Endothelial cell of umbilical vein (primary cell): ENCODE results near the gene SH3RF3. TPM values are rescaled to one million over a fixed set of nuclear protein-coding genes. Genes with fewer than 3 reads are reported as not detected.

ENCODE experiments used
- BruUV-seq: library from RNA; stranded (reverse); fragments of 400-500 nt; replicated peaks from 2 replicates; lab custom pipeline; 2021; lab: Mats Ljungman, UMichigan
- CTCF ChIA-PET: fragments of 300-600, 350-600 bp; sonication (Branson Sonifier 250); formaldehyde crosslinking; loops from one replicate; lab custom pipeline; 2021; ENCODE audit warnings: antibody characterized with exemption, inconsistent platforms; lab: Charles Lee
- POLR2A ChIA-PET: fragments of 300-600, 350-600 bp; sonication (Branson Sonifier 250); formaldehyde crosslinking; loops from one replicate; lab custom pipeline; 2021; ENCODE audit warnings: antibody characterized with exemption, inconsistent platforms; lab: Charles Lee
- DNase-seq: peaks from one replicate; pipeline ENCODE4 v3.0.0-alpha.2; 2011; ENCODE audit warnings: low read depth, low spot score
- FAIRE-seq: peaks from 2 replicates; lab custom pipeline; 2011; peaks lifted over from hg19 to GRCh38; lab: Jason Lieb, UNC
- H2AFZ ChIP-seq: 2 replicates; pipeline ENCODE4 v1.6.0; 2012; ENCODE audit warnings: low read depth, low read length, control low read depth, inconsistent platforms
- H3K27ac ChIP-seq: 2 replicates; pipeline ENCODE4 v1.5.1; 2011; ENCODE audit warnings: low read depth, mild to moderate bottlenecking, control low read depth, low read length, moderate library complexity; ENCODE audit not compliant: insufficient read depth
- H3K27me3 ChIP-seq, 2 experiments: 2 replicates each; pipeline versions ENCODE4 v1.6.0 to v1.6.1; 2011; ENCODE audit warnings: low read length in 2 of 2, mixed read lengths in 1 of 2; ENCODE audit not compliant: control insufficient read depth in 2 of 2, insufficient read depth in 2 of 2
- H3K36me3 ChIP-seq, 2 experiments: 2 replicates in 1 of 2; 3 replicates in 1 of 2; pipeline ENCODE4 v1.5.1; 2011; ENCODE audit warnings: low read length in 2 of 2, mild to moderate bottlenecking in 1 of 2, moderate library complexity in 1 of 2; ENCODE audit not compliant: control insufficient read depth in 2 of 2, insufficient read depth in 2 of 2; ENCODE audit errors: extremely low read depth in 1 of 2
- H3K4me1 ChIP-seq: 3 replicates; pipeline ENCODE4 v1.5.1; 2011; ENCODE audit warnings: mild to moderate bottlenecking, low read length; ENCODE audit not compliant: control insufficient read depth, insufficient read depth; ENCODE audit errors: extremely low read depth
- H3K4me2 ChIP-seq: 2 replicates; pipeline ENCODE4 v1.6.1; 2011; ENCODE audit warnings: low read length, control low read depth, mixed read lengths; ENCODE audit not compliant: insufficient read depth
- H3K4me3 ChIP-seq, 3 experiments: fragments of 200-600 bp in 1 of 3; sonication (generic), shearing (Covaris generic) in 1 of 3; replicated peaks in 1 of 3; 2 replicates each; pipeline ENCODE4 v1.5.1; 2011 to 2016; ENCODE audit warnings: control low read depth in 3 of 3, low read length in 3 of 3, mild to moderate bottlenecking in 2 of 3, inconsistent platforms in 1 of 3, low read depth in 1 of 3, moderate library complexity in 1 of 3; ENCODE audit not compliant: insufficient read depth in 1 of 3
- H3K79me2 ChIP-seq: 2 replicates; pipeline ENCODE4 v1.6.0; 2012; ENCODE audit warnings: low read length, inconsistent platforms; ENCODE audit not compliant: control insufficient read depth, insufficient read depth
- H3K9ac ChIP-seq: replicated peaks from 2 replicates; pipeline ENCODE3; 2011; ENCODE audit warnings: low read length, control low read depth; ENCODE audit not compliant: insufficient read depth; ENCODE audit errors: extremely low read depth
- H3K9me1 ChIP-seq: replicated peaks from 3 replicates; pipeline ENCODE4 v1.6.0; 2011; ENCODE audit warnings: mild to moderate bottlenecking, low read length; ENCODE audit not compliant: control insufficient read depth, insufficient read depth; ENCODE audit errors: extremely low read depth
- H3K9me3 ChIP-seq: replicated peaks from 2 replicates; pipeline ENCODE4 v1.5.1; 2012; ENCODE audit warnings: low read length, inconsistent platforms; ENCODE audit not compliant: control insufficient read depth, insufficient read depth
- H4K20me1 ChIP-seq: replicated peaks from 2 replicates; pipeline ENCODE3; 2011; ENCODE audit warnings: mild to moderate bottlenecking, low read length; ENCODE audit not compliant: control insufficient read depth, insufficient read depth; ENCODE audit errors: extremely low read depth
- CTCF ChIP-seq, 2 donors: IDR thresholded peaks; 1 replicate in 1 of 2; 2 replicates in 1 of 2; pipeline ENCODE4 v1.5.1; 2011; ENCODE audit warnings: low read length in 2 of 2, mild to moderate bottlenecking in 2 of 2, moderate library complexity in 2 of 2, control low read depth in 1 of 2, inconsistent platforms in 1 of 2, low read depth in 1 of 2; ENCODE audit not compliant: insufficient read depth in 1 of 2; ENCODE audit errors: extremely low read depth in 1 of 2
- EZH2 ChIP-seq: IDR thresholded peaks from 2 replicates; pipeline ENCODE4 v1.6.1; 2012; ENCODE audit warnings: borderline replicate concordance, low read depth, mild to moderate bottlenecking, moderate library complexity, low read length, inconsistent platforms; ENCODE audit not compliant: severe bottlenecking
- FOS ChIP-seq: IDR thresholded peaks from 2 replicates; pipeline ENCODE4 v1.6.1; 2011; ENCODE audit warnings: mild to moderate bottlenecking, low read length, moderate library complexity, borderline replicate concordance; ENCODE audit not compliant: insufficient read depth
- GATA2 ChIP-seq: IDR thresholded peaks from 2 replicates; pipeline ENCODE4 v1.7.0; 2011; ENCODE audit warnings: low read depth, mild to moderate bottlenecking, moderate library complexity, mixed read lengths, low read length; ENCODE audit not compliant: insufficient read length, insufficient read depth
- JUN ChIP-seq: IDR thresholded peaks from 2 replicates; pipeline ENCODE4 v1.6.1; 2011; ENCODE audit warnings: borderline replicate concordance, low read depth; ENCODE audit not compliant: insufficient read length, insufficient read depth
- MAX ChIP-seq: IDR thresholded peaks from 2 replicates; pipeline ENCODE4 v1.6.1; 2011; ENCODE audit not compliant: insufficient read depth, insufficient read length
- MYC ChIP-seq: IDR thresholded peaks from one replicate; pipeline ENCODE4 v1.6.1; 2011; ENCODE audit warnings: mild to moderate bottlenecking, low read depth, low read length
- POLR2A ChIP-seq: IDR thresholded peaks from 2 replicates; pipeline ENCODE4 v1.6.1; 2012; ENCODE audit warnings: low read depth, mild to moderate bottlenecking, control low read depth, low read length
- POLR2AphosphoS5 ChIP-seq: IDR thresholded peaks from 2 replicates; pipeline ENCODE4 v1.6.1; 2012; ENCODE audit warnings: low read depth, mild to moderate bottlenecking, control low read depth, low read length, moderate library complexity; ENCODE audit not compliant: insufficient read depth
- dilution Hi-C: fragments of 300-500 bp; cut with MboI; formaldehyde crosslinking; loops from one replicate; pipeline ENCODE4 v1.15.0; 2019; ENCODE audit warnings: low sequenced_read_pairs; ENCODE audit not compliant: extremely low pct_ligation_motif_present
- intact Hi-C: fragments of 100-400 bp; cut with micrococcal nuclease; formaldehyde crosslinking; loops from one replicate; pipeline ENCODE4 v1.10.0; 2022
- polyA plus RNA-seq, 4 experiments: library from polyadenylated mRNA; depleted of rRNA in 3 of 4; stranded (reverse) in 3 of 4; unstranded in 1 of 4; fragments of >200 nt; gene quantifications; 2 replicates each; pipeline versions ENCODE4 v1.2.1 to v1.2.3, GENCODE V29; 2011 to 2012; ENCODE audit warnings: missing spikeins in 1 of 4
- total RNA-seq: library from RNA; stranded (reverse); gene quantifications from 2 replicates; pipeline ENCODE4 v1.2.3, GENCODE V29; 2021

SH3RF3 gene
- total and polyA plus RNA-seq, 2 donors (not counting 3 experiments of a cell fraction or from before 2014, with no cell fraction given), result 3.8 to 14.7 TPM

DNA sequence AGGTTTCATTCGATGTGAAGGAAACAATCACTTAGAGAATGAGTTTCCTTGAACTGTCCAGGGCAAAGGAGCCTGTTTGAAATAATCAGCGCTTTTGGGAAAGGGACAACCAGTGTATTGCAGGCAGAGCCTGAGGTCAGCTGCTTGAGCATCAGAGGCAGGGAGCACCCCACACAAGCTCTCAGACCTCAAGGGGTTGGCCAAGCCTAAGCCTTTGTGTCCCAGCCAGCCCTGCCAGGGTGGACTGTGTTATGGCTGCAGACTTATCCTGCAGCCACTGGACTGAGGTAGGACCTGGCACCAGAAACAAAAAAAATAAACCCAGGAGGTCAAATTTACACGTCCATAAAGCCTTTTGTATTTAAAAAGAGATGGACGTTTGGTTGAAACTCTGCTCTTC lies 256.5 kb downstream of the SH3RF3 start:
- H3K27ac ChIP-seq, result no peak overlapping the region
- CTCF ChIA-PET, result interaction anchor here (0.9 to 1.6 kb wide), 2 partner anchors 11 to 125 kb away, joined by 3 read pairs; no protein-coding TSS in a partner anchor
- TF ChIP-seq GATA2 (no peak), JUN (no peak), MAX (no peak), FOS (no peak), CTCF (IDR thresholded peaks at IDR 0.05; ENCODE audit: extremely low read depth in 1 of 2, insufficient read depth in 1 of 2, low read depth in 1 of 2, low read length in 2 of 2) (no peak), POLR2AphosphoS5 (no peak), EZH2 (no peak), MYC (no peak), POLR2A (no peak)
- H3K79me2 ChIP-seq, result no peaks in the 10 kb centered on the region
- intact Hi-C loops (no loop called here), dilution Hi-C loops (no loop called here)
- no peaks in the 10 kb centered on the region for H3K36me3 ChIP-seq
- no peaks in the 10 kb centered on the region for H3K27me3 ChIP-seq
- H3K4me1 ChIP-seq, result no peaks in the 10 kb centered on the region
- DNase-seq (no peak), FAIRE-seq (no peak)
- H3K4me2 ChIP-seq, result no peak overlapping the region
- BruUV-seq, result no TSS peak
- no peak overlapping the region for H3K9ac ChIP-seq
- no peak overlapping the region for H3K4me3 ChIP-seq
- no peaks in the 10 kb centered on the region for H3K9me1 ChIP-seq
- POLR2A ChIA-PET, result no interaction called here
- no peaks in the 10 kb centered on the region for H4K20me1 ChIP-seq
- no peaks in the 10 kb centered on the region for H3K9me3 ChIP-seq
- H2AFZ ChIP-seq, result no peak overlapping the region
